ENCODE results near the gene GATC.

The GATC gene

DNA sequence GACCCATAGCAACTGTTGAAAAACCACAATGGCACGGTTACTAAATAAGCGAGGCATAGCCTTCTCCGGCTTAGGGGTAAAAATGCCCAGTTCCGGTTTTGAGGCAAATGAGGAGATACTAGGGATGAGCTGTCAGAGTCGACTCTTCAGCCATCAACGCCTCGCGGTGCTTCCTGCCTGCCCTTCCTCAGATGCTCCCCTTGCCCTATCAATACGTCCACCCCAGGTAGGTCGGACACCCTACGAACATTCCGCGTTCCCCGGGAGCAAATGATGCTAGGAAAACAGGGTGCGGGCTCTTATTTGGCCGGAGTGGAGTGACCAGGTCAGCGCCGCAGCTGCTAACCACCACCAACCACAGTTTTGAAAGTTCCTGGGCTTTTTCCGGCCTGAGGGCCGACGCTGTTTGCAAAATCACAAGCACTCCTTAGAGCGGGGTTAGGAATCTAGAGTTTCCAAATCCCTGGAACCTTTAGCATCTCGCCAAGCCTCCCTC is 22.1 kb downstream of the GATC start:
- Histone ChIP-seq H3K36me3 (ENCODE audit: control insufficient read depth in 4 of 4, insufficient read depth in 4 of 4, low read length in 3 of 4) (peaks cover 12 to 39% (median 26%) of the 10 kb centered on the region in 4 experiments), H3K27ac (ENCODE audit: insufficient read depth in 1 of 2, low read depth in 1 of 2, low read length in 2 of 2, poor library complexity in 1 of 2, severe bottlenecking in 2 of 2) (peak overlapping the region; percentile 89 to 95), H3K4me3 (ENCODE audit: control insufficient read depth in 1 of 7, extremely low read depth in 1 of 7, insufficient read depth in 4 of 7, low read depth in 2 of 7, low read length in 6 of 7) (peak overlapping the region; percentile 85 to 97 (median 93)), H3K27me3 (replicated peaks in 2 of 5; ENCODE audit: control insufficient read depth in 4 of 5, insufficient read depth in 5 of 5, low read length in 4 of 5) (no peaks in the 10 kb centered on the region), H3K4me1 (ENCODE audit: control extremely low read depth in 1 of 4, control insufficient read depth in 4 of 4, insufficient read depth in 4 of 4, low read length in 3 of 4) (peaks cover 7 to 41% (median 28%) of the 10 kb centered on the region in 4 experiments), H3K9me3 (ENCODE audit: control extremely low read depth in 1 of 5, control insufficient read depth in 4 of 5, insufficient read depth in 2 of 5, low read depth in 1 of 5, low read length in 4 of 5) (no peaks in the 10 kb centered on the region)
- CTCF ChIA-PET: interaction anchor here (0.8 to 27.3 kb wide), 9 partner anchors 13 to 136 kb away, joined by 3 to 545 read pairs (median 6); partner anchors contain the start of genes COX6A1, DYNLL1, GATC and TRIAP1
- POLR2A ChIA-PET: interaction anchor here (0.6 to 1.8 kb wide), 7 partner anchors 9 to 827 kb away, joined by 3 to 9 read pairs (median 3); partner anchors contain the start of gene RNU4-1
- DNase-seq: no peak
- WGBS (ENCODE audit: insufficient coverage): 2% methylated on average over 21 of the region's 23 CpGs

DNA sequence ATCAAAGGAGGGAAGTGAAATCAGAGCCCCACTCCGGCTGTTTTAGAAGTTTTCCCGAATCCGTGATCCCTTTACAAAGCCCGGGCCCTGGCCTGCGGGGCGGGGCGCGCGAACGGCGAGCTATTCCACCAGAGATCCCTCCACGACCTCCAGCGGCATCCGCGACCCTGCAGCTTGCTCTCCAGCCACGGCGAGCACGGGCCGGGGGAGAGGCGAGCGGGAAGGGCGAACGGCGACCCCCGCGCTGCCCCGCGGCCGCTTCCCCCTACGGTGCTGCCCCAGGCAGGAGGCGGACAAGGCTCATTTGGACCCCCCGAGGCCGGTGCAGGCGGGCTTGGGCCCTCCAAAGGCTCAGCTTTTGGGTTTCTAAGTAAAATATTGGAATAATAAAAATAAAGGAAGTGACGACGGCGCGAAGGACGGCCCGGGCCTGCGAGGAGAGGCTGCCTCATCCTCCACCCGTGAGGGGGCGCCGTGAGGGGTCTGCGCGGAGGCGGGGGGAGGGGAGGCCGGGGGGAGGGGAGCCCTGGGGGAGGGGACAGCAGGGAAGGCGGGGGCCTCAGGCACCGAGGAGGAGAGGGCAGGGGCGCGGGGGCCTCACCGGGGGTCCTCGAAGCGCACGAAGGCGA is 22.7 kb downstream of the GATC start:
- H3K27ac ChIP-seq (ENCODE audit: insufficient read depth in 1 of 2, low read depth in 1 of 2, low read length in 2 of 2, poor library complexity in 1 of 2, severe bottlenecking in 2 of 2): peak overlapping the region; percentile 89 to 95
- POLR2A ChIA-PET: interaction anchor here (0.6 to 1.8 kb wide), 7 partner anchors 10 to 827 kb away, joined by 3 to 9 read pairs (median 4); partner anchors contain the start of genes GATC, RNU4-1 and TRIAP1
- H3K9me3 ChIP-seq (ENCODE audit: control extremely low read depth in 1 of 5, control insufficient read depth in 4 of 5, insufficient read depth in 2 of 5, low read depth in 1 of 5, low read length in 4 of 5): no peaks in the 10 kb centered on the region
- peaks cover 7 to 34% (median 20%) of the 10 kb centered on the region in 4 experiments for H3K36me3 ChIP-seq (ENCODE audit: control insufficient read depth in 4 of 4, insufficient read depth in 4 of 4, low read length in 3 of 4)
- CTCF ChIA-PET: interaction anchor here (1.0 to 27.3 kb wide), 9 partner anchors 12 to 136 kb away, joined by 3 to 545 read pairs (median 6); partner anchors contain the start of genes COX6A1, DYNLL1, GATC and TRIAP1
- H3K4me1 ChIP-seq (ENCODE audit: control extremely low read depth in 1 of 4, control insufficient read depth in 4 of 4, insufficient read depth in 4 of 4, low read length in 3 of 4): peaks cover 7 to 44% (median 28%) of the 10 kb centered on the region in 4 experiments
- no peaks in the 10 kb centered on the region for H3K27me3 ChIP-seq (replicated peaks in 2 of 5; ENCODE audit: control insufficient read depth in 4 of 5, insufficient read depth in 5 of 5, low read length in 4 of 5)
- H3K4me3 ChIP-seq (ENCODE audit: control insufficient read depth in 1 of 7, extremely low read depth in 1 of 7, insufficient read depth in 4 of 7, low read depth in 2 of 7, low read length in 6 of 7): peak overlapping the region; percentile 85 to 97 (median 93)
- DNase-seq: peak; percentile 18 to 76 (median 54)
- WGBS (ENCODE audit: insufficient coverage): 0% methylated on average over 15 of the region's 57 CpGs

DNA sequence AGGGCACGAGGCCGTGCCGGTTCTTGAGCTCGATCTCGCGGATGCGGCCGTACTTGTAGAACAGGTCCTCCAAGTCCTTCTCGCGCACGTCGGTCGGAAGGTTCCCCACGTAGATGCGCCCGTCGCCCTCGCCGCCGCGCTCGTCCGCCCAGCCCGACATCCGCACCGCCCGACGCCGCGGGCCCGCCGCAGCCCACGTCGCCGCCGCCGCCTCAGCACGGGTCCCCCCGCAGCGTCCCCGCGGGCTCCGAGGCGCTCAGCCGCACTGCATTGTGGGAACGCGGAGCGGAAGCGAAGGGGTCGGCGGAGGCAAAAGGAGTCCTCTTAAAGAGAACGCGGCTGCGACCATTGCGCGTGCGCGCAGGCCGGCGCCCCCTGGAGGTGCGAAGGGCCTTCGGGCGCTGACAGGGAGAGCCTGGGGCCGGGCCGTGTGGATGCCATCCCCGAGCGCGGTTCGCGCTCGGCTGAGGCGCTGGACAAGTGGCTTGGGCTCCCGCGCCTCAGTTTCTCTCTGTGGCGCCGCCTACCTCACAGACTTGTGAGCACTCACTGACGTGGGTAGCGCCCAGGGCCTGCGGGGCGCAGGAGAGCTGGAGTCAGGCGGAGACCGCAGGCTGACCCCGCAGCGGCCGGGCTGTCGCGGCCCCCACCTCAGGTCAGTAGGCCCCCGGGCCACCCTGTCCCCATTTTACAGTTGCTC is 23.4 kb downstream of the GATC start, which contains the start of gene SRSF9:
SRSF9 (minus strand) TSS at position 299 of the 700 bp plus-strand sequence; CDS start at position 160, 139 bp downstream.
- ChIA-PET POLR2A (interaction anchor here (1.2 to 1.8 kb wide), 4 partner anchors 11 to 177 kb away, joined by 3 to 9 read pairs (median 5); partner anchors contain the start of genes DYNLL1, GATC, RNU4-1 and TRIAP1), CTCF (interaction anchor here (0.8 to 27.3 kb wide), 11 partner anchors 11 to 137 kb away, joined by 3 to 545 read pairs (median 6); partner anchors contain the start of genes COX6A1, DYNLL1, GATC and TRIAP1)
- Histone ChIP-seq H3K4me1 (ENCODE audit: control extremely low read depth in 1 of 4, control insufficient read depth in 4 of 4, insufficient read depth in 4 of 4, low read length in 3 of 4) (peaks cover 7 to 51% (median 30%) of the 10 kb centered on the region in 4 experiments), H3K27me3 (replicated peaks in 2 of 5; ENCODE audit: control insufficient read depth in 4 of 5, insufficient read depth in 5 of 5, low read length in 4 of 5) (no peaks in the 10 kb centered on the region), H3K9me3 (ENCODE audit: control extremely low read depth in 1 of 5, control insufficient read depth in 4 of 5, insufficient read depth in 2 of 5, low read depth in 1 of 5, low read length in 4 of 5) (no peaks in the 10 kb centered on the region), H3K27ac (ENCODE audit: insufficient read depth in 1 of 2, low read depth in 1 of 2, low read length in 2 of 2, poor library complexity in 1 of 2, severe bottlenecking in 2 of 2) (peak within 1 kb of the TSS; percentile 89 to 95), H3K36me3 (ENCODE audit: control insufficient read depth in 4 of 4, insufficient read depth in 4 of 4, low read length in 3 of 4) (peaks cover 5 to 27% (median 16%) of the 10 kb centered on the region in 4 experiments), H3K4me3 (ENCODE audit: control insufficient read depth in 1 of 7, extremely low read depth in 1 of 7, insufficient read depth in 4 of 7, low read depth in 2 of 7, low read length in 6 of 7) (peak within 1 kb of the TSS; percentile 85 to 97 (median 93))
- under 1% methylated on average over 76 of the region's 88 CpGs for WGBS (ENCODE audit: insufficient coverage)
- peak; percentile 98 to 99 (median 98) for DNase-seq

DNA sequence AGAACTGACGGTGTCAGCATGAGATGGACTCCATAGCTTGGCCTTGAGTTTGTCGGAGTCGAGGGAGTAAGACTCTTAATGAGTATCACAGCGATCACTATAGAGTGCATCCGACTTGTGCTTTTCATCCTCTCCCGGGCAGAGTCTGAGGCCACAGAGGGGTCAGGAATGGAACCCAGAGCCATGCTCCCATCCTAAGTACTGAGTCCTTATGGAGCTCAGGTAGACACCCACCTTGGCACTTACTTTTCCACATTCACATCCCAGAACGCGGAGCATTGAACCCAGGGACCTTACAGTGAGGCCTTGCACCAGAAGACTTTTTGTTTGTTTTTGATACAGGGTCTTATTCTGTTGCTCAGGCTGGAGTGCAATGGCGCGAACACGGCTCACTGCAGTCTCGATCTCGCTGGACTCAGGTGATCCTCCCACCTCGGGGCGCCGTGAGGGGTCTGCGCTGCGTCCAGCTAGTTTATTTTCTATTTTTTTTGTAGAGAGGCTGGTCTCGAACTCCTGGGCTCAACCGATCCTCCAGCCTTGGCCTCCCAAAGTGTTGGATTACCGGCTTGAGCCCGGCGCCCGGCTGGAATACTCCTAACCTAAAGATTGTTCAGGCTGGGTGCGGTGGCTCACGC is 24.0 kb downstream of the GATC start:
- H3K27me3 ChIP-seq (replicated peaks in 2 of 5; ENCODE audit: control insufficient read depth in 4 of 5, insufficient read depth in 5 of 5, low read length in 4 of 5): no peaks in the 10 kb centered on the region
- peak in 2 of 3 donors; percentile 18 to 39 for DNase-seq
- no peaks in the 10 kb centered on the region for H3K9me3 ChIP-seq (ENCODE audit: control extremely low read depth in 1 of 5, control insufficient read depth in 4 of 5, insufficient read depth in 2 of 5, low read depth in 1 of 5, low read length in 4 of 5)
- POLR2A ChIA-PET: interaction anchor here (1.2 to 1.7 kb wide), 2 partner anchors 24 to 25 kb away, joined by 4 to 6 read pairs; partner anchors contain the start of genes DYNLL1, GATC and TRIAP1
- 75% methylated on average over 24 of the region's 26 CpGs for WGBS (ENCODE audit: insufficient coverage)
- peak overlapping the region; percentile 64 to 97 (median 93) for H3K4me3 ChIP-seq (ENCODE audit: control insufficient read depth in 1 of 7, extremely low read depth in 1 of 7, insufficient read depth in 4 of 7, low read depth in 2 of 7, low read length in 6 of 7)
- H3K4me1 ChIP-seq (ENCODE audit: control extremely low read depth in 1 of 4, control insufficient read depth in 4 of 4, insufficient read depth in 4 of 4, low read length in 3 of 4): peaks cover 7 to 56% (median 33%) of the 10 kb centered on the region in 4 experiments
- peak overlapping the region; percentile 50 to 95 for H3K27ac ChIP-seq (ENCODE audit: insufficient read depth in 1 of 2, low read depth in 1 of 2, low read length in 2 of 2, poor library complexity in 1 of 2, severe bottlenecking in 2 of 2)
- CTCF ChIA-PET: interaction anchor here (0.8 to 27.3 kb wide), 8 partner anchors 11 to 105 kb away, joined by 3 to 545 read pairs (median 6); partner anchors contain the start of genes COX6A1, GATC and TRIAP1
- H3K36me3 ChIP-seq (ENCODE audit: control insufficient read depth in 4 of 4, insufficient read depth in 4 of 4, low read length in 3 of 4): peaks cover 5 to 20% (median 12%) of the 10 kb centered on the region in 4 experiments

DNA sequence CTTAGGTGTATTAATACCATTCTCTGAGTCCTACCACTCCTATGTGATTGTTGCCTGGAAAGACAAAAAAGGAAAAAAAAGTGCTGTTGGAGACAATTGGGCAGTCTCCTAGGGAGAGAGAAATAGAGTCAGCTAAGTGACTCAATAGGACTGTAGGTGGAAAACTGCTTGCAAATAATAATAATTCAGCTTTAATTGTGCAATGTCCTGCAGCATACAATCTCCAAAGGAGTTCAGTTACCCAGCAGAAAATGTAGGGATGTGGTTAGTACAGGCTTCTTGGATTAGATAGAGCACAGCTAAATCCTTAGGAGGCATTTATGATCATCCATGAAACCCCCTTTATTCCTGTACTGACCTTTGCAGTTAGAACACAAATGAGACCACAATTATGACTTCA is 26.3 kb downstream of the GATC start:
- H3K36me3 ChIP-seq (ENCODE audit: control insufficient read depth in 4 of 4, insufficient read depth in 4 of 4, low read length in 3 of 4): peaks cover 0 to 2% (median 0%) of the 10 kb centered on the region in 4 experiments
- no peak overlapping the region for H3K4me3 ChIP-seq (ENCODE audit: control insufficient read depth in 1 of 7, extremely low read depth in 1 of 7, insufficient read depth in 4 of 7, low read depth in 2 of 7, low read length in 6 of 7)
- ChIA-PET CTCF (interaction anchor here (0.9 to 27.3 kb wide), 6 partner anchors 9 to 105 kb away, joined by 3 to 545 read pairs (median 6); partner anchors contain the start of genes COX6A1, GATC and TRIAP1), POLR2A (no interaction called here)
- peaks cover 7 to 48% (median 29%) of the 10 kb centered on the region in 4 experiments for H3K4me1 ChIP-seq (ENCODE audit: control extremely low read depth in 1 of 4, control insufficient read depth in 4 of 4, insufficient read depth in 4 of 4, low read length in 3 of 4)
- DNase-seq: no peak
- no peak overlapping the region for H3K27ac ChIP-seq (ENCODE audit: insufficient read depth in 1 of 2, low read depth in 1 of 2, low read length in 2 of 2, poor library complexity in 1 of 2, severe bottlenecking in 2 of 2)
- H3K27me3 ChIP-seq (replicated peaks in 2 of 5; ENCODE audit: control insufficient read depth in 4 of 5, insufficient read depth in 5 of 5, low read length in 4 of 5): no peaks in the 10 kb centered on the region
- no peaks in the 10 kb centered on the region for H3K9me3 ChIP-seq (ENCODE audit: control extremely low read depth in 1 of 5, control insufficient read depth in 4 of 5, insufficient read depth in 2 of 5, low read depth in 1 of 5, low read length in 4 of 5)

DNA sequence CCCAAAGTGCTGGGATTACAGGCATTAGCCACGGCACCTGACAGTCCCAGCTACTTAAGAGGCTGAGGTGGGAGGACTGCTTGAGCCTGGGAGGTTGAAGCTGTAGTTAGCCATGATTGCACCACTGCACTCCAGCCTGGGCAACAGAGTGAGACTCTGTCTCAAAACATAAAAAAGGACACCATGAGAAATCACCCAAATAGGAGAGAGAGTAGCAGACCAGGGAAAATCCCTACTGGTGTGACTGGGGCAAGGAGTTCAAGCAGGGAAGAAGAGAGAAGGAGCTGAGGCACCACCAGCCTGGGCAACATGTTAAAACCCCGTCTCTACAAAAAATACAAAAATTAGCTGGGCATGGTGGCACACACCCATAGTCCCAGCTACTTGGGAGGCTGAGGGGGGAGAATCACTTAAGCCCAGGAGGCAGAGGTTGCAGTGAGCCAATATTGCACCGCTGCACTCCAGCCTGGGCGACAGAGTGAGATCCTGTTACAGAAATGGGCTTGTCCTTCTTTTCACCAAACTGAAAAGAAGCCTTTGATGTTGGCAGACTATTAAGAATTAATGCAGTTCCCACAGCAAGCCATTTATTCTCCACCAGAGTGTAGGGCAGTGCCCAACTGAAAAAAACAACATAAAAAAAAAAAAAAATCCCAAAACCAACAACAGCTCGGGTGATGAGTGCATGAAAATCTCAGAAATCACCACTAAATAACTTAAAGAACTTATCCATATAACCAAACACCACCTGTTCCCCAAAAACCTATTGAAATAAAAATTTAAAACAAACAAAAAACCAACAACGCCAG is 27.8 kb downstream of the GATC start:
- no peak overlapping the region for H3K27ac ChIP-seq (ENCODE audit: insufficient read depth in 1 of 2, low read depth in 1 of 2, low read length in 2 of 2, poor library complexity in 1 of 2, severe bottlenecking in 2 of 2)
- H3K27me3 ChIP-seq (replicated peaks in 2 of 5; ENCODE audit: control insufficient read depth in 4 of 5, insufficient read depth in 5 of 5, low read length in 4 of 5): no peaks in the 10 kb centered on the region
- no peak for DNase-seq
- WGBS (ENCODE audit: insufficient coverage): 97% methylated on average over 5 of the region's 6 CpGs
- CTCF ChIA-PET: interaction anchor here (1.3 to 27.3 kb wide), 6 partner anchors 7 to 65 kb away, joined by 3 to 545 read pairs (median 9); partner anchors contain the start of genes COX6A1, DYNLL1, GATC and TRIAP1
- peaks cover 6 to 36% (median 17%) of the 10 kb centered on the region in 4 experiments for H3K4me1 ChIP-seq (ENCODE audit: control extremely low read depth in 1 of 4, control insufficient read depth in 4 of 4, insufficient read depth in 4 of 4, low read length in 3 of 4)
- H3K9me3 ChIP-seq (ENCODE audit: control extremely low read depth in 1 of 5, control insufficient read depth in 4 of 5, insufficient read depth in 2 of 5, low read depth in 1 of 5, low read length in 4 of 5): no peaks in the 10 kb centered on the region
- no peak overlapping the region for H3K4me3 ChIP-seq (ENCODE audit: control insufficient read depth in 1 of 7, extremely low read depth in 1 of 7, insufficient read depth in 4 of 7, low read depth in 2 of 7, low read length in 6 of 7)
- H3K36me3 ChIP-seq (ENCODE audit: control insufficient read depth in 4 of 4, insufficient read depth in 4 of 4, low read length in 3 of 4): no peaks in the 10 kb centered on the region
- POLR2A ChIA-PET: no interaction called here

Data from common myeloid progenitor, CD34-positive (primary cell).